HL-60 (cell line): Measurements from ENCODE around the gene IQSEC3.
"Not testable (repeated sequence)": the region's sequence is repeated elsewhere in the genome, so short reads cannot be mapped to it uniquely, and the experiment has no call there.

Experiments
- DNase-seq, 2 experiments: peaks; one replicate each; pipeline ENCODE4 v3.0.0-alpha.2; 2010 to 2020; ENCODE audit warnings: low read depth in 1 of 2, low spot score in 1 of 2
- H3K27ac ChIP-seq: fragments of 250-450 bp; sonication (Bioruptor Pico); replicated peaks from 2 replicates; pipeline ENCODE4 v1.5.1; 2020; ENCODE audit warnings: mild to moderate bottlenecking, moderate library complexity
- H3K27me3 ChIP-seq: fragments of 250-450 bp; sonication (Bioruptor Pico); 2 replicates; pipeline ENCODE4 v1.5.1; 2021; ENCODE audit warnings: mild to moderate bottlenecking, moderate library complexity; ENCODE audit not compliant: insufficient read depth, poor library complexity, severe bottlenecking
- H3K4me3 ChIP-seq: replicated peaks from 2 replicates; pipeline ENCODE4 v1.5.1; 2011; ENCODE audit warnings: mild to moderate bottlenecking, control low read depth, low read length; ENCODE audit not compliant: insufficient read depth
- GABPA ChIP-seq: IDR thresholded peaks from 2 replicates; pipeline ENCODE4 v1.6.1; 2012; ENCODE audit warnings: low read depth
- POLR2AphosphoS5 ChIP-seq: IDR thresholded peaks from 2 replicates; pipeline ENCODE4 v1.6.1; 2012; ENCODE audit warnings: low read depth
- REST ChIP-seq: IDR thresholded peaks from 2 replicates; pipeline ENCODE4 v1.6.1; 2012; ENCODE audit warnings: low read depth; ENCODE audit not compliant: insufficient replicate concordance
- SPI1 ChIP-seq: IDR thresholded peaks from 2 replicates; pipeline ENCODE4 v1.6.1; 2012; ENCODE audit warnings: low read depth, mild to moderate bottlenecking, borderline replicate concordance
- TF ChIP-seq, protein P1 (sequence below): IDR thresholded peaks from one replicate; pipeline ENCODE4 v1.5.1; 2011; ENCODE audit warnings: low read length, control low read depth, inconsistent platforms; ENCODE audit not compliant: insufficient read depth

IQSEC3 gene

GRCh38 chr12:22190-22529 is 44.4 kb upstream of the IQSEC3 start:
- Histone ChIP-seq H3K4me3 (no peak overlapping the region), H3K27ac (no peak overlapping the region)

DNA sequence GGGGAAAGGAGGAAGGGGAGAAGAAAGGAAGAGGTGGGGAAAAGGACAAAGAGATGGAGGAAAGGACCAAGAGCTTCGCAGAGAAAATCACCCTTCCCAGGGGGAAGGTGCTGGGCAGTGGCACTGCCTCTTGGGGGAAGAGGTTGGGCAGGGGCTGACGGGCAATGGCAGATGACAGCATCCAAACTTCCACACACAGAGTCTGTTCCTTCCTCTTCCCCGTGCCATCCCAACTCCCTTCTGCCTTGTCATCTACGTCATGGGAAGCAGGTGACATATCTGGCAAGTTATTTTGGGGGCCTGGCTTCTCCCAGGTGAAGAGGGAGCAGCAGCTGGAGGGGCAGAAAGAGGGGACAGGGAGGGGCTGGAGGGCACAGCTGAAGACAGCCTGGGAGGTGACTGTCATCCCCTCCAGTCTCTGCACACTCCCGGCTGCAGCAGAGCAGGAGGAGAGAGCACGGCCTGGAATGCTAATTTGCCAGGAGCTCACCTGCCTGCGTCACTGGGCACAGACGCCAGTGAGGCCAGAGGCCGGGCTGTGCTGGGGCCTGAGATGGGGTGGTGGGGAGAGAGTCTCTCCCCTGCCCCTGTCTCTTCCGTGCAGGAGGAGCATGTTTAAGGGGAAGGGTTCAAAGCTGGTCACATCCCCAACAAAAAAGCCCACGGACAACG is 43.9 kb upstream of the IQSEC3 start:
- no peak for DNase-seq
- Histone ChIP-seq H3K27me3 (no peaks in the 10 kb centered on the region), H3K4me3 (no peak overlapping the region), H3K27ac (no peak overlapping the region)
- TF ChIP-seq, protein P1, sequence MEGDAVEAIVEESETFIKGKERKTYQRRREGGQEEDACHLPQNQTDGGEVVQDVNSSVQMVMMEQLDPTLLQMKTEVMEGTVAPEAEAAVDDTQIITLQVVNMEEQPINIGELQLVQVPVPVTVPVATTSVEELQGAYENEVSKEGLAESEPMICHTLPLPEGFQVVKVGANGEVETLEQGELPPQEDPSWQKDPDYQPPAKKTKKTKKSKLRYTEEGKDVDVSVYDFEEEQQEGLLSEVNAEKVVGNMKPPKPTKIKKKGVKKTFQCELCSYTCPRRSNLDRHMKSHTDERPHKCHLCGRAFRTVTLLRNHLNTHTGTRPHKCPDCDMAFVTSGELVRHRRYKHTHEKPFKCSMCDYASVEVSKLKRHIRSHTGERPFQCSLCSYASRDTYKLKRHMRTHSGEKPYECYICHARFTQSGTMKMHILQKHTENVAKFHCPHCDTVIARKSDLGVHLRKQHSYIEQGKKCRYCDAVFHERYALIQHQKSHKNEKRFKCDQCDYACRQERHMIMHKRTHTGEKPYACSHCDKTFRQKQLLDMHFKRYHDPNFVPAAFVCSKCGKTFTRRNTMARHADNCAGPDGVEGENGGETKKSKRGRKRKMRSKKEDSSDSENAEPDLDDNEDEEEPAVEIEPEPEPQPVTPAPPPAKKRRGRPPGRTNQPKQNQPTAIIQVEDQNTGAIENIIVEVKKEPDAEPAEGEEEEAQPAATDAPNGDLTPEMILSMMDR: no peak
- TF ChIP-seq GABPA (no peak), SPI1 (no peak), REST (no peak), POLR2AphosphoS5 (no peak)

More at GRCh38 chr12:22190-22529, 44.4 kb upstream of the IQSEC3 start:
- DNase-seq: no peak
- TF ChIP-seq, protein P1: no peak
- TF ChIP-seq SPI1 (no peak), REST (no peak), GABPA (no peak), POLR2AphosphoS5 (no peak)
- no peaks in the 10 kb centered on the region for H3K27me3 ChIP-seq

GRCh38 chr12:27904-28303 is 38.7 kb upstream of the IQSEC3 start:
- not testable (repeated sequence) for H3K27ac ChIP-seq, DNase-seq, H3K4me3 ChIP-seq

DNA sequence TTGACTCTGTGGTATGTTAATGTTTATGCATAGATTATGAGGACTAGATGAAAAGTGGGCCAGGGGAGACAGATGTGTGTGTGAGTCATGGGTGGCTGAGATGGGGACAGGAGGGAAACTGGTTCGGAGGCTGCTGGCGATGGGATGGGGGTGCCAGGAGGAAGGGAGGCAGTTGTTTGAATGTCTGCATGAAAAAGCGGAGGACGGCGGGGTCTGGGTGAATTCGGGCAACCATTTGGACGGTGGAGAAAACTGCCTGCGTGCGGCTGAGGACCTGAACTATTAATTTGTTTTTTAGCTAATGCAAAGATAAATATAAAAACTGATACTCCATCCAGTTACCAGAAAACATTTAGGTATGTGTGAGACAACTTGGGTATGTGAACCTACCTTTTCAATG is 27.8 kb upstream of the IQSEC3 start:
- not testable (repeated sequence) for DNase-seq, H3K4me3 ChIP-seq, H3K27ac ChIP-seq, H3K27me3 ChIP-seq

More at GRCh38 chr12:27904-28303, 38.7 kb upstream of the IQSEC3 start:
- H3K27me3 ChIP-seq: not testable (repeated sequence)

GRCh38 chr12:39555-40265 is 26.9 kb upstream of the IQSEC3 start:
- not testable (repeated sequence) for H3K27me3 ChIP-seq, DNase-seq, H3K4me3 ChIP-seq, H3K27ac ChIP-seq

DNA sequence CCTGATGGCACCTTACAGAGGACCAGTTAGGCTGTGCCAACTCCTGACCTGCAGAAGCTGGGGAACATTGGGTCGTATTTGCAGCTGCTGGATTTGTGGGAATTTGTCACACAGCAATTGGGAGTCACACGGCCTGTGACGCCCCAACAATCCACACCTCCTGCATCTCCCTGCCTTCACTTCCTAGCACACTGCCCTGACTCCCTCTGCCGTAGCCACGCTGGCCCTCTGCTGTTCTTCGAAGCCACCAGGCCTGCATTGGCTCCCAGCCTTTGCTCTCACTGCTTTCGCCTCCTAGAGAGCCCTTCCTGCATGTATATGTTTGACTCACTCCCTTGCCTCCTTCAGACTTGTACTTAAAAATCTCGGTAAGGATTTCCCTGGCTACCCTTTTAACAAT is 22.2 kb upstream of the IQSEC3 start:
- H3K27ac ChIP-seq, DNase-seq, H3K4me3 ChIP-seq, H3K27me3 ChIP-seq: not testable (repeated sequence)

- H3K27me3 ChIP-seq, DNase-seq, H3K27ac ChIP-seq, H3K4me3 ChIP-seq: not testable (repeated sequence)
These were observed 21.2 kb upstream of the IQSEC3 start for GRCh38 chr12:45235-45990.
